ENCODE results near the gene ART4. TPM values are rescaled to one million over a fixed set of nuclear protein-coding genes. Genes with fewer than 3 reads are reported as not detected.

The ART4 gene
- total RNA-seq, 4 donors from 2014 or later: 0.13 to 1.7 (median 0.62) TPM

DNA sequence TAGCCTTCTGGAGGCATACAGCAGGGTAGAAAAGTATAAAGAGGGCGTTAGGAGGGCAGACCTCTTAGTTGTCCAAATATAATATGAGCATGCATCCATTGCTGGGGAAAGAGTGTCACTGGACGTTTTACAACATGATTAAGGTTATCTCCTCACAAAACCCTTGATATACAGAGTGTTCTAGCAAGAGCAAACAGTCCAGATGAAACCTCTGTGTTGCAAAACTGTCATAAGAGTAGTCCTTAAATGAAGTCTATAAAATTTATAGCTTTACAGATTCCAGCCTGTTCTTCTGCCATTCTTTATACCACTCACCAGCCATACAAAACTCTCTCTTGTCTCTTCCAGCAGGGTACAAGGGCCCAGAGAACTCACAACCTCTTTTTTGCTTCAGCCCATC is 61.8 kb downstream of the ART4 start:
- Histone ChIP-seq H3K27me3 (no peaks in the 10 kb centered on the region), H3K9me3 (no peaks in the 10 kb centered on the region), H3K36me3 (peaks cover under 1 to 22% of the 10 kb centered on the region in 2 donors), H3K27ac (no peak overlapping the region), H3K4me1 (no peaks in the 10 kb centered on the region), H3K4me3 (no peak overlapping the region)
- ATAC-seq: no peak
- 57 to 70% methylated on average over 2 of the region's 2 CpGs for WGBS, 2 donors (ENCODE audit: low coverage in 1 of 2)
- TF ChIP-seq, protein P1, sequence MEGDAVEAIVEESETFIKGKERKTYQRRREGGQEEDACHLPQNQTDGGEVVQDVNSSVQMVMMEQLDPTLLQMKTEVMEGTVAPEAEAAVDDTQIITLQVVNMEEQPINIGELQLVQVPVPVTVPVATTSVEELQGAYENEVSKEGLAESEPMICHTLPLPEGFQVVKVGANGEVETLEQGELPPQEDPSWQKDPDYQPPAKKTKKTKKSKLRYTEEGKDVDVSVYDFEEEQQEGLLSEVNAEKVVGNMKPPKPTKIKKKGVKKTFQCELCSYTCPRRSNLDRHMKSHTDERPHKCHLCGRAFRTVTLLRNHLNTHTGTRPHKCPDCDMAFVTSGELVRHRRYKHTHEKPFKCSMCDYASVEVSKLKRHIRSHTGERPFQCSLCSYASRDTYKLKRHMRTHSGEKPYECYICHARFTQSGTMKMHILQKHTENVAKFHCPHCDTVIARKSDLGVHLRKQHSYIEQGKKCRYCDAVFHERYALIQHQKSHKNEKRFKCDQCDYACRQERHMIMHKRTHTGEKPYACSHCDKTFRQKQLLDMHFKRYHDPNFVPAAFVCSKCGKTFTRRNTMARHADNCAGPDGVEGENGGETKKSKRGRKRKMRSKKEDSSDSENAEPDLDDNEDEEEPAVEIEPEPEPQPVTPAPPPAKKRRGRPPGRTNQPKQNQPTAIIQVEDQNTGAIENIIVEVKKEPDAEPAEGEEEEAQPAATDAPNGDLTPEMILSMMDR (IDR thresholded peaks at IDR 0.05): no peak
- no peak for TF ChIP-seq EP300 (IDR thresholded peaks at IDR 0.05)
- no peak for TF ChIP-seq POLR2AphosphoS5 (IDR thresholded peaks at IDR 0.05)
- TF ChIP-seq POLR2A (IDR thresholded peaks at IDR 0.05): no peak

DNA sequence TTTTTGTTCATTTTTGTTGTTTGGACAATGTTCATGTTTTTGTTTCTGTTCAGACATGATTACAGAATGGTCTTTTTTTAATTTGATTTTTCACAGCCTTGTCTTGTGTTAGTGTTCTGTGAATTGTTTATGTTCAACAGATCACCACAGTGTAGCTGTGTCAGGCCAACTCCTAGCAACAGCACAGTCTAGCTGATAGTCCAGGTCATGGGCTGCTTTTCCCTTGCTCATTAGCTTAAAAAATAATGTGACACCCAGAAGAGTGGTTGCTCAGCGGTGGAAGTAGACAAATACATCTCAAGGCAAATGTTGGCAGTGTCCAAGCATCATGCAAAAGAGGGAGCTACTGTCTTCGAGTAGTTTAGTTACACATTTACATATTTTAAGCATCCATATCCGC is 62.5 kb downstream of the ART4 start:
- Histone ChIP-seq H3K4me1 (peaks cover 0 to 7% (median 0%) of the 10 kb centered on the region in 3 donors), H3K27ac (no peak overlapping the region), H3K4me3 (no peak overlapping the region), H3K36me3 (peaks cover 0 to 15% of the 10 kb centered on the region in 2 donors), H3K27me3 (no peaks in the 10 kb centered on the region), H3K9me3 (no peaks in the 10 kb centered on the region)
- no peak for ATAC-seq
- TF ChIP-seq POLR2AphosphoS5 (IDR thresholded peaks at IDR 0.05) (no peak), POLR2A (IDR thresholded peaks at IDR 0.05) (no peak), EP300 (IDR thresholded peaks at IDR 0.05) (no peak)
- TF ChIP-seq, protein P1 (IDR thresholded peaks at IDR 0.05): no peak
- WGBS, 2 donors (ENCODE audit: low coverage in 1 of 2): 78 to 80% methylated on average over 2 to 3 of the region's 3 CpGs

DNA sequence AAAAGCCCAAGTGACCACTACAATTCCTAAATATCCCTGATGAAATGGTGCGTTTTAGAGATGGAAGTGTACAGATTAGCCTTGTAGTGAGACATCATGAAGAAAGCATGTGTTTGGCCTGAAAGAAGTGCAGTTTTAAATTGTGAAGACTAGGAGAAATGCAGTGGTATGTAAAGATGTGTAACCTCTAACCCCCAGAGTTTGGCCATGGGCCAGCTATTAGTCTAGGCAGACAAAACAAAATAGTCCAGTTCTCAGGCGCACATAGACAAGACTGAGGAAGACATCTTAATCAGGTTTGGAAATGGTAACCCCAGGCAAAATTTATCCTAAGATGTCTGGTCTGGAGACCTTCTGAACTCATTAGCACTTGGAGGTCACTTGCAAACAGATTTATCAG is 63.5 kb downstream of the ART4 start:
- peaks cover 0 to 17% (median 0%) of the 10 kb centered on the region in 3 donors for H3K4me1 ChIP-seq
- no peaks in the 10 kb centered on the region for H3K27me3 ChIP-seq
- WGBS, 2 donors (ENCODE audit: low coverage in 1 of 2): 86 to 90% methylated on average over 2 of the region's 2 CpGs
- H3K4me3 ChIP-seq: no peak overlapping the region
- no peak for TF ChIP-seq POLR2A (IDR thresholded peaks at IDR 0.05)
- no peak for TF ChIP-seq POLR2AphosphoS5 (IDR thresholded peaks at IDR 0.05)
- no peak for TF ChIP-seq EP300 (IDR thresholded peaks at IDR 0.05)
- TF ChIP-seq, protein P1 (IDR thresholded peaks at IDR 0.05): no peak
- H3K9me3 ChIP-seq: no peaks in the 10 kb centered on the region
- H3K27ac ChIP-seq: no peak overlapping the region
- ATAC-seq: no peak
- H3K36me3 ChIP-seq: peaks cover 0 to 7% of the 10 kb centered on the region in 2 donors

DNA sequence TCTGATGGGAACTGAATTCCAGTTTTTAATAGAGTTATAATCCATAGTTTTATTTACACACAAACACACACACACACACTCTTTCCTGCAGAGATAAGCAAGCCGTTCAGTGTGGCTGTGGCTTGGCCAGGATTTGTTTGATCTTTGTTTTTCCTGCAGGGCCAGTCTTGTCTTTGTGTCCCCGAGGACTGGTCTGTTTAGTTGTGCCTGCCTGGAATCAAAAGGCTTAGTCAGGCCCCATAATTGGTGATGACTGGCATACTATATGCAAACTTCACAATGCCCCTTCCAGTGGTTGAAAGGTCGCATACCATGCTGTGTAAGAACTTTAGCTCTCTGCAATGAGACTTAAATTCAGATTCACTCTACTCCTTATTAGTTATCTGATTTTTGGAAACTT is 66.1 kb downstream of the ART4 start:
- WGBS, 2 donors (ENCODE audit: low coverage in 1 of 2): 45 to 55% methylated on average over 3 of the region's 3 CpGs
- Histone ChIP-seq H3K27me3 (no peaks in the 10 kb centered on the region), H3K4me3 (no peak overlapping the region), H3K4me1 (peaks cover 0 to 25% (median 0%) of the 10 kb centered on the region in 3 donors), H3K36me3 (no peaks in the 10 kb centered on the region), H3K27ac (peak overlapping the region in 1 of 4 donors; percentile 18), H3K9me3 (no peaks in the 10 kb centered on the region)
- ATAC-seq: no peak
- TF ChIP-seq POLR2AphosphoS5 (IDR thresholded peaks at IDR 0.05) (no peak), POLR2A (IDR thresholded peaks at IDR 0.05) (no peak), EP300 (IDR thresholded peaks at IDR 0.05) (no peak)
- TF ChIP-seq, protein P1 (IDR thresholded peaks at IDR 0.05): no peak

- H3K9me3 ChIP-seq: no peaks in the 10 kb centered on the region
- 84 to 87% methylated on average over 5 of the region's 5 CpGs for WGBS, 2 donors (ENCODE audit: low coverage in 1 of 2)
- no peak for ATAC-seq
- peaks cover 0 to 33% (median 3%) of the 10 kb centered on the region in 3 donors for H3K4me1 ChIP-seq
- H3K4me3 ChIP-seq: peak overlapping the region; percentile 67 to 79
- H3K27ac ChIP-seq: peak overlapping the region; percentile 92 to 99 (median 94)
- no peaks in the 10 kb centered on the region for H3K27me3 ChIP-seq
- TF ChIP-seq EP300 (IDR thresholded peaks at IDR 0.05) (no peak), POLR2A (IDR thresholded peaks at IDR 0.05) (no peak), POLR2AphosphoS5 (IDR thresholded peaks at IDR 0.05) (no peak)
- TF ChIP-seq, protein P1 (IDR thresholded peaks at IDR 0.05): peak in 1 of 4 experiments; percentile 3
- H3K36me3 ChIP-seq: no peaks in the 10 kb centered on the region
Observed at GRCh38 chr12:14776236-14776961, 66.9 kb downstream of the ART4 start.
